Measurements from ENCODE around the gene IPO9.

The IPO9 gene

GRCh38 chr1:201828820-201829774 is at the start of gene IPO9:
TSS of gene IPO9 (plus strand) at chr1:201829157. CDS start at chr1:201829210, 53 bp downstream.
- in situ Hi-C loops (cut with MboI; ENCODE audit: low sequenced_read_pairs): no loop called here

DNA sequence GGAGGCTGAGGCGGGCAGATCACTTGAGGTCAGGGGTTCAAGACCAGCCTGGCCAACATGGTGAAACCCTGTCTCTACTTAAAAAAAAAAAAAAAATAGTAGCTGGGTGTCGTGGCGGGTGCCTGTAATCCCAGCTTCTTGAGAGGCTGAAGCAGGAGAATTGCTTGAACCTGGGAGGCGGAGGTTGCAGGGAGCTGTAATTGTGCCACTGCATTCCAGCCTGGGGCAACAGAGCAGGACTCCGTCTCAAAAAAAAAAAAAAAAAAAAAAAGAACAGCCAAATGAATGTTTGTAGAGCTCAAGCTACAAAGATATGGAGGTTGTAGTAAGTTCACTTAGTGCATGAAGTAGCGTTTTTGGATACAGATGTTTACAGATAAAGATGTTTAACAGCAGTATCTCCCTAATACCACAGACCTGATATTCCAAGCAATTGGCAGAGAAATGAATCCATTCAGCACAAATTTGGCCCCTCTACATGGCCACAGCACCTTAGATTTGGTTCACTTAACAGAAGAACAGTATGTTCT is 49.5 kb upstream of the IPO9 start:
- in situ Hi-C loops (cut with MboI; ENCODE audit: low sequenced_read_pairs): no loop called here

GRCh38 chr1:201780952-201781351 is 48.0 kb upstream of the IPO9 start:
- in situ Hi-C loops (cut with MboI; ENCODE audit: low sequenced_read_pairs): loop anchor here (10.0 kb wide), 2 partner anchors 66 to 216 kb away; no protein-coding TSS in a partner anchor

DNA sequence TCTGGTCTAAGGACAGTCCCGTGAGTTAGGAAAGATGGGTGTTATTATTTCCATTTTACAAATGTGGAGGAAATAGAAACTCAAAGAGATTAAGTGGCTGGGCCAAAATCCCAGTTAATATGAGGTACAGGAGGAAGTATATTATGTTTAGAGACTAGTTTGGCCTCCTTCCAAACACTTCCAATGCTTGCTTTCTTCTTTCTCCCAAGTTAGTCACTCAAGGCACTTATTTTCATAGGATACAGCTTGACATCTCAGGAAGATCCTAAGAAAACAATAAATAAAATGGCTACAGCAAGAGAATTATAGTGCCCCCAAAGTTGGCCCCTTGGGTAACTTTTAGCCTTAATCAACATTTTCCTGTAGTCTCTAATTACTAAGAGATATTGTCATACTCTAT is 47.5 kb upstream of the IPO9 start:
- in situ Hi-C loops (cut with MboI; ENCODE audit: low sequenced_read_pairs): loop anchor here (10.0 kb wide), 2 partner anchors 67 to 217 kb away; no protein-coding TSS in a partner anchor

GRCh38 chr1:201782353-201782752 is 46.6 kb upstream of the IPO9 start:
- in situ Hi-C loops (cut with MboI; ENCODE audit: low sequenced_read_pairs): loop anchor here (10.0 kb wide), 2 partner anchors 68 to 218 kb away; no protein-coding TSS in a partner anchor

DNA sequence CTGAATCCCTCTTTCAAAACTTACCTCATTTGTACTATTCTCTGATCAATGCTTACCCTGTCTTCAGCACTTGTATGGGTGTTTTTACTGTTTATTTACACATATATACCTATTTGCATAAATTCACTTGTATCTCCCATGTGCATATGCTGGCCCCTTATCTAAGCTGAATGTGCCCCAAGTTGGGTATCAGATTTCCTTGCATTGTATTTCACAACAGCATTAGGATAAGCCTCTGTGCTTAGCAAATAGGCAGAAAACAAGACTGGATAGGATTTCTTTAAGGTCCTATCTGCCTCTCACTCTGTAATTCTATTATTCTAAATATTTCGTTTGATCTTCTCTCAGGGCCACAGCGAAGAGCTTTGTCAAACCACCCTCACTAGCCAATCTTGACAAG is 45.9 kb upstream of the IPO9 start:
- in situ Hi-C loops (cut with MboI; ENCODE audit: low sequenced_read_pairs): loop anchor here (10.0 kb wide), 2 partner anchors 68 to 218 kb away; no protein-coding TSS in a partner anchor

DNA sequence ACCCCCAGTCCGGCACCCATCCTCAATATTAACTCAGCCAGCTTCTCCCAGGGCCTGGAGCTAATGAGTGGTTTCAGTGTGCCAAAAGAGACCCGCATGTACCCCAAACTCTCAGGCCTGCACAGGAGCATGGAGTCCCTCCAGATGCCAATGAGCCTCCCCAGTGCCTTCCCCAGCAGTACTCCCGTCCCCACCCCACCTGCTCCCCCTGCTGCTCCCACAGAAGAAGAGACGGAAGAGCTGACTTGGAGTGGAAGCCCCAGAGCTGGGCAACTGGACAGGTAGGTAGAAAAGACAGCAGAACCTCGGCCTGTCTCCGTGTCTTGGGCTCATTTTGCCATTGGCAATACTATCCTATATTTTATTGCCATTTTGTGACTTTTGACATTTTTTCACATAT is 45.4 kb upstream of the IPO9 start:
- in situ Hi-C loops (cut with MboI; ENCODE audit: low sequenced_read_pairs): loop anchor here (10.0 kb wide), 2 partner anchors 69 to 219 kb away; no protein-coding TSS in a partner anchor

DNA sequence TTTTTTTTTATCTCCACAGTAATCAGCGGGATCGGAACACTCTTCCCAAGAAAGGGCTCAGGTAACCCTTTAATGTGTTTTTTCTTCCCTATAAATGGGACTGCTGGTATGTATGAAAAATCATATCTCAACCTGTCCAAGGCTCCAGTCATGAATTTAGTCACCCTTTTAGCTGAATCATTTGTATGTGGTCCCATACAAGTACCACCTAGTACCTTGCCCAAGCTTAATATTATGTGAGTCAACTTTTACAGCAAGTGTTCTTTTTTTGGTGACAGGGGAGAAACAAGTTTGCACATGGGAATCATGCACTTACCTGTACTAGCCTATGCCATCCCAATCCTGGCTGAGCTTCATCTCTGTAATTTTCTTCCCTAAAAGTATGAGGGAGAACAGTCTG is 43.7 kb upstream of the IPO9 start:
- in situ Hi-C loops (cut with MboI; ENCODE audit: low sequenced_read_pairs): loop anchor here (10.0 kb wide), 2 partner anchors 70 to 220 kb away; no protein-coding TSS in a partner anchor

DNA sequence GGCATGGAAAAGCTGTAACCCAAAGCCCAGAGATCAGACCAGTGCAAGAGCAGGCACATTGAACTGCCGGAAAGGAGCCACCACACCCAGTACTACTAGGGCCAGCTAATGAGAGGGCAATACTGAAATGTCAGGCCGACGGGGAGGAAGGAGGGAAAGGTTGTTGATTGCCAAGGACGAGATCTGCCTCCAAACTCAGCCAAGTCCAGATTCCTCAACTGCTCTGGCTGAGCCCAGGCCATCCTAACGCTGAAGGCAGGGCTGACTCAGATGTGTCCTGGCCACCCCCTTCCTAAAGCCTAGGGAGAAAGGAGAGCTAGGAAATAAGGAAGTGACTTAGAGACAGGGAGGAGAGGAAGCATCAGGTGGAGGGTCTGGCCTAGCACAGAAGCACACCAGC is 42.1 kb upstream of the IPO9 start:
- in situ Hi-C loops (cut with MboI; ENCODE audit: low sequenced_read_pairs): loop anchor here (10.0 kb wide), 2 partner anchors 72 to 222 kb away; no protein-coding TSS in a partner anchor

DNA sequence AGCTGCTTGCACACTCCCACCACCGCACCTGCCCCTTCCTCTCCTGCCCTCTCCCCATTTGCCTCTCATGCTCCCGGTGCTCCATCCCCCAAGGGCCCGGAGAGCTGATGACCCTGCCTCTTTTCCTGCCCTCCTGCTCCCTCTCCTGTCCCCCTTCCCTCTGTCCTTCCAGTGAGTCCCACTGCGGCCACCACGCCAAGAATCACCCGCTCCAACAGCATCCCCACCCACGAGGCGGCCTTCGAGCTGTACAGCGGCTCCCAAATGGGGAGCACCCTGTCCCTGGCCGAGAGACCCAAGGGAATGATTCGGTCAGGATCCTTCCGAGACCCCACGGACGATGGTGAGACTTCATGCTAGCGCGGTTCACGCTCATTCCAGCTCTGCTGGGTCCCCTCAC is 40.7 kb upstream of the IPO9 start:
- in situ Hi-C loops (cut with MboI; ENCODE audit: low sequenced_read_pairs): loop anchor here (10.0 kb wide), 2 partner anchors 73 to 223 kb away; no protein-coding TSS in a partner anchor

DNA sequence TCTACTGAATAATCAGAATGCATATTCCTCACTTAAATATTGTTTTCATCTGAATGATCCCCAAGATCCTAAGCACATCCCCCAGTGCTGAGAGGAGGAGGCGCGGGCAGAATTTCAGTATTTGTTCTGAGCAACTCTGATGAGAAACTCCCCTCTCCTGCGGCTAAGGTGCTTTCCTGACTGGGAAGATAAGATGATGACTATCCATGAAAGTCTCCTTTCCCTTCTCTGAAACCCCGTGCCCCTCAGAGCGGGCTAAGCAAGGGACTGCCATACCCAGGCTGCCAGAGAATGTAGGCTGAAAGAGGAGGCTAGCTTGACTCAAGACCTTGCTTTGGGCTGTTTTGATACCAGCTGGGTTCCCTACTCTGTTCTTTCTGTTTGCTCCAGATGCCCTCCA is 39.7 kb upstream of the IPO9 start:
- in situ Hi-C loops (cut with MboI; ENCODE audit: low sequenced_read_pairs): loop anchor here (10.0 kb wide), 2 partner anchors 74 to 224 kb away; no protein-coding TSS in a partner anchor

- in situ Hi-C loops (cut with MboI; ENCODE audit: low sequenced_read_pairs): no loop called here
Observed at GRCh38 chr1:201790261-201790660, 38.7 kb upstream of the IPO9 start.

GRCh38 chr1:201791051-201791778 is 37.7 kb upstream of the IPO9 start:
- in situ Hi-C loops (cut with MboI; ENCODE audit: low sequenced_read_pairs): no loop called here

DNA sequence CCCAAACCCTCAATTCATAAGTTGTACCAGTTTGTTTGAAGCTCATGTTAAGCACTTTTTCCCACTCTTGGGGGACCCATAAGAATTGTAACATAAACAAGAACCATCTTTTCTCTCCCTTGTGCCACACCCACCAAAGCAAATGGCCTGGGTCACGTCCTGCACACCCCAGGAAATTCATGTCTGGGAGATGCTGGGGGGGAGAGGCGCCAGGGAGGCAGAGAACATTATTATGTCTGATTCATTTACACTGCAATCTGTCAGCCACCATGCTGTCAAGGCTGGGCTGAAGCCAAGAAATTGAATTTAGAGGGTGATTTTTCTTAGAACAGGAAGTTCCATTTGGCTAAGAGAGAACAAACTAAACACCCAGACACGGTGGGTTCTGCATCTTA is 37.2 kb upstream of the IPO9 start:
- in situ Hi-C loops (cut with MboI; ENCODE audit: low sequenced_read_pairs): no loop called here

- in situ Hi-C loops (cut with MboI; ENCODE audit: low sequenced_read_pairs): no loop called here
Observed at GRCh38 chr1:201792534-201793305, 36.2 kb upstream of the IPO9 start.

DNA sequence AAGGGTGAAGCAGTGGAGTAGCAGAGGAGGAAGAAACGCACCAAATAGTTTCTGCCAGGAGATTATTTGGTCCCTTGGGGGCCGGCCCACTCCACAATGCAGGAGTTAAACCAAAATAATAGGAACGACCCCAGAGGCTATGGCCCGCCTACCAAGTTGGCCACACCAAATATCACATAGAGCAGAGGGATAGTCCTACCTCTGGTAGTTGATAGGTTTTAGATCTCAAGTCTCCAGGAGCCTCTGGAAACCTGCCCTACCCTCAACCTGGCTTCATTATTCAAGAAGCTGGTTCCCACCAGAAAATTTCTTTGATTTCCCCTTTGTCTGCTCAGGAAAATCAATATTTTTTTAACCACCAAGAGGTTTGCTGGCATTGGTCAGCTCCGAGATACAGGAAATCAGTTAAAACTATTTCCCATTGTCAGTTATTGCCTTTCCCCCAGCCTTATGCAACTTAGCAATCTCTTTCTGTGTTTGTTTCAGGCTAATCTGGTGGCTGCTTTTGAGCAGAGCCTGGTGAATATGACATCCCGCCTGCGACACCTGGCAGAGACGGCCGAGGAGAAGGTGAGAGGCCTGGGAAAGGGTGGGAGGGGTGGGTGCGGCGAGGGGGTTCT is 35.5 kb upstream of the IPO9 start:
- in situ Hi-C loops (cut with MboI; ENCODE audit: low sequenced_read_pairs): no loop called here

- in situ Hi-C loops (cut with MboI; ENCODE audit: low sequenced_read_pairs): no loop called here
Observed at GRCh38 chr1:201795066-201795465, 33.9 kb upstream of the IPO9 start.

DNA sequence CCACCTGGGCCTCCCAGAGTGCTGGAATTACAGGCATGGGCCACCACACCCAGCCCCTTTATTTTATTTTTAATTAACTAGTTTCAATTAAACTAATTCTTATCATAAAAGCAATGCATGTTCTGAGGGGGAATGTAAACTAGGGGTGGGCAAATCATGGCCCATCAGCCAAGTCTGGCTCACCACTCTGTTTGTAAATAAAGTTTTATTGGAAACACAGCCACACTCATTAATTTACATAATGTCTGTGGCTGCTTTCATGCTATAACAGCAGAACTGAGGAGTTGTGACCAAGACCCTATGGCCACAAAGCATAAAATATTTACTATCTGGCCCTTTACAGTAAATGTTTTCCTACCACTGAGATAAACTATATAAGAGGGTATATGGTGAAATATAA is 28.7 kb upstream of the IPO9 start:
- in situ Hi-C loops (cut with MboI; ENCODE audit: low sequenced_read_pairs): no loop called here

- in situ Hi-C loops (cut with MboI; ENCODE audit: low sequenced_read_pairs): no loop called here
Observed at GRCh38 chr1:201806801-201807200, 22.2 kb upstream of the IPO9 start.
